Skeletal muscle cell (primary cell): Measurements from ENCODE around the gene PINLYP.

ENCODE experiments used
- DNase-seq: peaks from one replicate; pipeline ENCODE4 v3.0.0-alpha.2; 2010; ENCODE audit warnings: low read depth
- H3K4me3 ChIP-seq: 2 replicates; pipeline ENCODE4 v1.5.1; 2011; ENCODE audit warnings: low read depth, mild to moderate bottlenecking, control low read depth, low read length, moderate library complexity

Gene PINLYP

DNA sequence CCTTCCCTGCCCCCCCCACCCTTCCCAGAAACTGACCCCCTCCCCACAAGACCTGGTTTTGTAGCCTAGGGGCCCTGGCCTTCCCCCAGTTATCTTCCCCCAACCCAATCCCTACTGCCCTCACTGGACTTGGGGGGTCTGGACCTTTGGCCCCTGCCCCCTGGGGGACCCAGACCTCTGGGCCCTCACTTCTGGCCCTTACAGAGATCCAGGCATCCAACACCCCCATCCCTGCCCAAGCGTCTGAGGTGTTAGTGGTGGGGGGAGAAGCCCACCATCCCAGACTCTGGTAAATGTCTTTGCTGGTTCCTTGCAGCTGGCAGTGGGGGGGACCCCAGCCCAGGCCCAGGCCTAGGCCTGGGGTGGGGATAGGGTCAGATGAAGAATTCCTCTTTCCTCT, 47.4 kb downstream of the PINLYP start:
- no peak overlapping the region for H3K4me3 ChIP-seq
- no peak for DNase-seq

DNA sequence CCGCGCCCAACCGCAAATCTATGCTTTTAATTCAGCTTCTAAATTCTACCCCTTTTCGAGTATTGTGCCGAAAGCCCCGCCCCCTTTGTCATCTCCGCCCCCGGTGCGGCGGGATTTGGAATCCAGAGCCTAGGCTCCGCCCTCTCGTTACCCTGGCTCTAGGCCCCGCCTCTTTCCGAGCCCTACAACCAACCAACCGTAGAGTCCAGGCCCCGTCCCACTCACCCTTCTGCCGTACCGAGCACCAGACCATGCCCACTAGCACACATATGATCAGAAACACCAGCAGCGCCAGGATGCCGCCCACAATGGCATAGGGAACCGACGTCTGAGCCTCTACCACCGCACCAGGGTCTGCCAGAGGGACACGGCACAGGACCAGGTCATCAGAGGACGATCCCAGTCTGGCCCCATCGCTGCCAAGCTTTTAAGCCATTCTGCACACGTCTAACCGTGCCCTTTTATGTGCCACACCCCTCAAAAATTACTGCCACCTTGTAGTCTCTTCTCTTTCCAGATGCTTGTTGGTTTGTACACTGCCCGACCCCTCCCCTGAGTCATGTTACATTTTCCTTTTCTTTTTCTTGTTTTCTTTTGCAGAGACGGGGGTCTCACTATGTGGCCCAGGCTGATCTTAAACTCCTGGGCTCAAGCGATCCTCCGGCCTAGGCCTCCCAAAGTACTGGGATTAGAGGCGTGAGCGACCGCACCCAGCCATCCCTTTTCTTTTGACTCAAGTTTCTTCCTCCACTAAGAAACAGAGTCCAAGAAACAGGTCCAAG, 48.5 kb downstream of the PINLYP start:
- no peak overlapping the region for H3K4me3 ChIP-seq
- no peak for DNase-seq

GRCh38 chr19:43624933-43625332, 49.3 kb downstream of the PINLYP start:
- H3K4me3 ChIP-seq: no peak overlapping the region
- no peak for DNase-seq

GRCh38 chr19:43625918-43626579, 50.4 kb downstream of the PINLYP start:
- H3K4me3 ChIP-seq: no peak overlapping the region
- DNase-seq: no peak

- no peak overlapping the region for H3K4me3 ChIP-seq
- DNase-seq: no peak
Observed at GRCh38 chr19:43626838-43627237, 51.2 kb downstream of the PINLYP start.

- DNase-seq: no peak
- no peak overlapping the region for H3K4me3 ChIP-seq
Observed at GRCh38 chr19:43628646-43629326, 53.2 kb downstream of the PINLYP start.

- H3K4me3 ChIP-seq: no peak overlapping the region
- no peak for DNase-seq
Observed at GRCh38 chr19:43631491-43631890, 55.9 kb downstream of the PINLYP start.
